ENCODE measurements around the gene ADK. TPM values are rescaled to one million over a fixed set of nuclear protein-coding genes. Genes with fewer than 3 reads are reported as not detected.

The ADK gene
- total and polyA plus RNA-seq, 2 donors (not counting 3 experiments of a cell fraction or from before 2014, with no cell fraction given) = 11.7 to 46.5 TPM

- FAIRE-seq (no peak), DNase-seq (ENCODE audit: low read depth, low spot score) (no peak)
- CTCF ChIA-PET = no interaction called here
- no peaks in the 10 kb centered on the region for H3K36me3 ChIP-seq (ENCODE audit: control insufficient read depth in 2 of 2, extremely low read depth in 1 of 2, insufficient read depth in 2 of 2, low read length in 2 of 2)
- H3K27ac ChIP-seq (ENCODE audit: insufficient read depth, low read depth, low read length) = no peak overlapping the region
- POLR2A ChIA-PET = no interaction called here
- no peaks in the 10 kb centered on the region for H3K9me3 ChIP-seq (replicated peaks; ENCODE audit: control insufficient read depth, insufficient read depth, low read length)
- no peak overlapping the region for H3K4me3 ChIP-seq (replicated peaks in 1 of 3; ENCODE audit: insufficient read depth in 1 of 3, low read depth in 1 of 3, low read length in 3 of 3)
- no peak overlapping the region for H3K9ac ChIP-seq (replicated peaks; ENCODE audit: extremely low read depth, insufficient read depth, low read length)
- no peaks in the 10 kb centered on the region for H3K27me3 ChIP-seq (ENCODE audit: control insufficient read depth in 2 of 2, insufficient read depth in 2 of 2, low read length in 2 of 2)
- dilution Hi-C loops (cut with MboI; ENCODE audit: extremely low pct_ligation_motif_present, low sequenced_read_pairs) = no loop called here
- intact Hi-C loops (cut with micrococcal nuclease) = no loop called here
- H3K4me1 ChIP-seq (ENCODE audit: control insufficient read depth, extremely low read depth, insufficient read depth, low read length) = peaks cover 5% of the 10 kb centered on the region
- no peaks in the 10 kb centered on the region for H4K20me1 ChIP-seq (replicated peaks; ENCODE audit: control insufficient read depth, extremely low read depth, insufficient read depth, low read length)
- no peak overlapping the region for H3K4me2 ChIP-seq (ENCODE audit: insufficient read depth, low read length)
- TF ChIP-seq JUN (IDR thresholded peaks at IDR 0.05; ENCODE audit: borderline replicate concordance, insufficient read depth, insufficient read length, low read depth) (no peak), FOS (IDR thresholded peaks at IDR 0.05; ENCODE audit: borderline replicate concordance, insufficient read depth, low read length) (no peak), GATA2 (IDR thresholded peaks at IDR 0.05; ENCODE audit: insufficient read depth, insufficient read length, low read depth, low read length) (no peak), MYC (IDR thresholded peaks at IDR 0.05; ENCODE audit: low read depth, low read length) (no peak), POLR2A (IDR thresholded peaks at IDR 0.05; ENCODE audit: low read depth, low read length) (no peak), EZH2 (IDR thresholded peaks at IDR 0.05; ENCODE audit: borderline replicate concordance, low read depth, low read length, severe bottlenecking) (no peak), POLR2AphosphoS5 (IDR thresholded peaks at IDR 0.05; ENCODE audit: insufficient read depth, low read depth, low read length) (no peak), CTCF (IDR thresholded peaks at IDR 0.05; ENCODE audit: extremely low read depth in 1 of 2, insufficient read depth in 1 of 2, low read depth in 1 of 2, low read length in 2 of 2) (no peak)
- TF ChIP-seq, protein P1, sequence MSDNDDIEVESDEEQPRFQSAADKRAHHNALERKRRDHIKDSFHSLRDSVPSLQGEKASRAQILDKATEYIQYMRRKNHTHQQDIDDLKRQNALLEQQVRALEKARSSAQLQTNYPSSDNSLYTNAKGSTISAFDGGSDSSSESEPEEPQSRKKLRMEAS (IDR thresholded peaks at IDR 0.05; ENCODE audit: insufficient read depth, insufficient read length) = no peak
- peaks cover 3% of the 10 kb centered on the region for H3K9me1 ChIP-seq (replicated peaks; ENCODE audit: control insufficient read depth, extremely low read depth, insufficient read depth, low read length)
- peaks cover 26% of the 10 kb centered on the region for H3K79me2 ChIP-seq (ENCODE audit: control insufficient read depth, insufficient read depth, low read length)
- no TSS peak for BruUV-seq (replicated peaks)
- H2AFZ ChIP-seq (ENCODE audit: low read depth, low read length) = no peak overlapping the region
These were observed 181.4 kb downstream of the ADK start for GRCh38 chr10:74332398-74332797.

Data from endothelial cell of umbilical vein (primary cell).